GM18907 (cell line): ENCODE measurements around the gene OBSL1.
A peak's percentile ranks its signal among the peaks of the same experiment; 100 is the strongest.

Experiments used
- ATAC-seq: cut with Tn5 transposase; IDR thresholded peaks from one replicate; pipeline ENCODE4 v1.9.1; 2021; ENCODE audit warnings: mild to moderate bottlenecking, moderate library complexity; ENCODE audit not compliant: unreplicated experiment

Gene OBSL1

GRCh38 chr2:219597552-219598307, 26.4 kb upstream of the OBSL1 start, which contains the start of gene STK11IP:
STK11IP (plus strand) TSS chr2:219597857; CDS start chr2:219598120, 263 bp downstream.
- ATAC-seq = peak; percentile 92

- ATAC-seq = peak; percentile 6
Measured at GRCh38 chr2:219596954-219597551, 25.7 kb upstream of the OBSL1 start.

- no peak for ATAC-seq
Measured at GRCh38 chr2:219595256-219595655, 23.9 kb upstream of the OBSL1 start.

- no peak for ATAC-seq
Measured at GRCh38 chr2:219593154-219593553, 21.8 kb upstream of the OBSL1 start.

GRCh38 chr2:219592736-219593135, 21.4 kb upstream of the OBSL1 start:
- ATAC-seq = no peak

- no peak for ATAC-seq
Measured at GRCh38 chr2:219591091-219591490, 19.8 kb upstream of the OBSL1 start.

- no peak for ATAC-seq
Measured at GRCh38 chr2:219581346-219581745, 10.0 kb upstream of the OBSL1 start.

- no peak for ATAC-seq
Measured at GRCh38 chr2:219578811-219579613, 7.7 kb upstream of the OBSL1 start.

GRCh38 chr2:219576505-219577388, 5.4 kb upstream of the OBSL1 start:
- no peak for ATAC-seq

GRCh38 chr2:219575566-219576504, 4.5 kb upstream of the OBSL1 start:
- ATAC-seq = no peak

- ATAC-seq = no peak
Measured at GRCh38 chr2:219574484-219575311, 3.4 kb upstream of the OBSL1 start.

GRCh38 chr2:219573166-219573565, 1.8 kb upstream of the OBSL1 start:
- no peak for ATAC-seq

- ATAC-seq = no peak
Measured at GRCh38 chr2:219572237-219573001, 1.1 kb upstream of the OBSL1 start, which contains the start of gene INHA. INHA (plus strand) TSS chr2:219572310; CDS start chr2:219572375, 65 bp downstream.

- ATAC-seq = no peak
Measured at GRCh38 chr2:219570924-219571310, 422 bp downstream of the OBSL1 start.

- ATAC-seq = no peak
Measured at GRCh38 chr2:219570194-219570923, 980 bp downstream of the OBSL1 start.

GRCh38 chr2:219569635-219570034, 1.7 kb downstream of the OBSL1 start:
- ATAC-seq = no peak

- ATAC-seq = no peak
Measured at GRCh38 chr2:219569041-219569440, 2.3 kb downstream of the OBSL1 start.
